ENCODE data around the gene TADA1.

TADA1 gene

GRCh38 chr1:166811691-166812090 is 64.4 kb downstream of the TADA1 start:
- Histone ChIP-seq H3K36me3 (ENCODE audit: insufficient read depth, low read length) (no peaks in the 10 kb centered on the region), H4K20me1 (ENCODE audit: insufficient read depth, low read length) (no peaks in the 10 kb centered on the region), H2AFZ (ENCODE audit: low read depth, low read length) (no peak overlapping the region), H3K27me3 (ENCODE audit: insufficient read depth, low read length, poor library complexity) (peaks cover 15% of the 10 kb centered on the region), H3K4me2 (ENCODE audit: insufficient read depth, low read length) (no peak overlapping the region), H3K9ac (ENCODE audit: low read depth, low read length) (no peak overlapping the region), H3K27ac (ENCODE audit: low read length) (no peak overlapping the region), H3K4me1 (ENCODE audit: insufficient read depth, low read length) (no peaks in the 10 kb centered on the region), H3K79me2 (ENCODE audit: insufficient read depth, low read length) (no peaks in the 10 kb centered on the region), H3K9me3 (ENCODE audit: insufficient read depth, low read length, severe bottlenecking) (peaks cover 12% of the 10 kb centered on the region), H3K4me3 (ENCODE audit: low read depth in 1 of 2, low read length in 2 of 2) (no peak overlapping the region)
- DNase-seq (no peak), ATAC-seq (ENCODE audit: insufficient read depth, low read depth) (no peak)
- no peak for TF ChIP-seq EZH2 (IDR thresholded peaks at IDR 0.05; ENCODE audit: borderline replicate concordance, low read depth, low read length, severe bottlenecking)
- TF ChIP-seq CTCF (IDR thresholded peaks at IDR 0.05; ENCODE audit: borderline replicate concordance, extremely low read depth, low read length, poor library complexity, severe bottlenecking): no peak

GRCh38 chr1:166808952-166809351 is 67.1 kb downstream of the TADA1 start:
- TF ChIP-seq EZH2 (IDR thresholded peaks at IDR 0.05; ENCODE audit: borderline replicate concordance, low read depth, low read length, severe bottlenecking): no peak
- no peak for TF ChIP-seq CTCF (IDR thresholded peaks at IDR 0.05; ENCODE audit: borderline replicate concordance, extremely low read depth, low read length, poor library complexity, severe bottlenecking)
- no peak overlapping the region for H3K9ac ChIP-seq (ENCODE audit: low read depth, low read length)
- H3K27ac ChIP-seq (ENCODE audit: low read length): no peak overlapping the region
- no peaks in the 10 kb centered on the region for H4K20me1 ChIP-seq (ENCODE audit: insufficient read depth, low read length)
- no peak overlapping the region for H2AFZ ChIP-seq (ENCODE audit: low read depth, low read length)
- no peak overlapping the region for H3K4me3 ChIP-seq (ENCODE audit: low read depth in 1 of 2, low read length in 2 of 2)
- no peak for ATAC-seq (ENCODE audit: insufficient read depth, low read depth)
- H3K79me2 ChIP-seq (ENCODE audit: insufficient read depth, low read length): no peaks in the 10 kb centered on the region
- no peaks in the 10 kb centered on the region for H3K36me3 ChIP-seq (ENCODE audit: insufficient read depth, low read length)
- peaks cover 12% of the 10 kb centered on the region for H3K27me3 ChIP-seq (ENCODE audit: insufficient read depth, low read length, poor library complexity)
- no peaks in the 10 kb centered on the region for H3K9me3 ChIP-seq (ENCODE audit: insufficient read depth, low read length, severe bottlenecking)
- H3K4me1 ChIP-seq (ENCODE audit: insufficient read depth, low read length): no peaks in the 10 kb centered on the region
- H3K4me2 ChIP-seq (ENCODE audit: insufficient read depth, low read length): no peak overlapping the region
- no peak for DNase-seq
